ENCODE results near the gene YWHAG.
"Not testable (repeated sequence)": the region's sequence is repeated elsewhere in the genome, so short reads cannot be mapped to it uniquely, and the experiment has no call there.

The YWHAG gene

GRCh38 chr7:76377186-76377918, 18.6 kb upstream of the YWHAG start:
- DNase-seq (ENCODE audit: low read depth) = peak; percentile 44

- DNase-seq (ENCODE audit: low read depth) = no peak
These were observed 16.5 kb upstream of the YWHAG start for GRCh38 chr7:76375251-76375650.

DNA sequence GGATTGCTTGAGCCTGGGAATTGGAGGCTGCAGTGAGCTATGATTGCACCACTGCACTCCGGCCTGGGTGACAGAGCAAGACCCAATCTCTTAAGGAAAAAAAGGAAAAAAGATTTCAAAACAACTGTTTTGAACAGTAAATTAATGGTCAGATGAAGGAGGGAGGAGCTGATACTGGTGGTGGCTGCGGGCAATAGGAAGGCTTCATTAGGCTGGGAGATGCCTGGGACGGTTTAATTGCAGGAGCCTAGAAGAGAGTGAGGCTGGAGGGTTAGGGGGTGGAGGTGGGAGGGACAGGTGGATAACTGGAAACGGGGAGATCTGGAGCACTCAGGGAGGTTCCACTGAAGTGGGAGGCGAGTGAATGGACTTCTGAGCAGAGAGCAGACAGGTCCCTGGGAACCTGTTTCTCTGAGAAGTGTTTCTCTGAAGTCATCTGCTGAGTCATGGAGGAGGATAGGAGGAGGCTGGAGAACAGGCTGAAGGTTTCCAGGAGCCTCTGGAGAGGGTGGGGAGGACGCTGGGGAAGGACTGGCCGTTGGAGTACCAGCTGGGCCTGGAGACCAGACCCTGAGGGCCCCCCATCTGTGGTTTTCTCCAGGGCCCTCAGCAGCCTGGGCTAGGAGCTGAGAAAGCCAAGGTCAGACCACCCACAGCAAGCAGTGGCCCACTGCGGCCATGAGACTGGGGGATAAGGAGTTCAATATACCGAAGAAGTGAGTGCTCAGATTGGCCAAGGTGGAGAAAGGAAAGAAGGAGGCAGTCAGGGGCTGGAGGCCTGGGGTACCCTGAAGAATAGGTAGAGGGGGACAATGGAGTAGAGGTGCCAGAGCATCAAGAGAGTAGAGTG, 14.4 kb upstream of the YWHAG start:
- peak; percentile 41 for DNase-seq (ENCODE audit: low read depth)

DNA sequence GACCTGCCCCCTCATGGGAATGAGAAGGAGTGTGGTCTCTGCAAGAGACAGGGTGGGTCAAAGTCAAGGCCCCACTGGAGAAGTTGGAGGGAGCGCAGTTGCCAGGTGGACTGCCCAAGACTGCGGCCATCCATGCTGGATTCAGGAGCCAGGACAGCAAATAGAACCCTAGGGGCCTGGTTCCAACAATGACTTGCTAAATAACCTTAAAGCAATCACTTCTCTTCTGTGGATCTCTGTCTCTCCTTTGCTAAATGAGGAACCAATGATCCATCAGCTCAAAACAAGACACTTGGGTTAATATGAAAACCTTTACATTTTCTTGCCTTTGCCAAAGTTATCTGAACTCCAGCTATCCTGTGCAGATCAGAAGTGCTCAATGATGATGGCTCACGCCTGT, 12.6 kb upstream of the YWHAG start:
- no peak for DNase-seq (ENCODE audit: low read depth)

DNA sequence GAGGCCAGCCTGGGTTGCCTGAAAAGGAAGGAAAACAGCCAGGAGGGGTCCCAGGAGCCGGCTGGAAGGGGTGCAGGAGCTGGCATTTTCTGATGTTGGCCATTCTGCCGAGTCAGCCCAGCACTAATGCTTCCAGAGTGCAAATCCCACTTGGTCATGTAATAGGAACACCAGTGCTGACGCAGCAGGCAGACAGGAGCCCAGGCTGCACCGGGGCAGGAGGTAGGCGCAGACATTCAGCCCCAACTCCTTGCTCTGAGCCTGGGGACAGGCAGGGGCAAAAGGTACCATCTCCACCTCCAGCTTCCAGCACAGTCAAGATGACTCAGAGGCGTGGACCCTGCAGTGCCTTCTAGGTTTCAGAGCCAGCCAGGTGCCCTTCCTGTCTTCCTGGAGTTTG, 10.2 kb upstream of the YWHAG start:
- no peak for DNase-seq (ENCODE audit: low read depth)

DNA sequence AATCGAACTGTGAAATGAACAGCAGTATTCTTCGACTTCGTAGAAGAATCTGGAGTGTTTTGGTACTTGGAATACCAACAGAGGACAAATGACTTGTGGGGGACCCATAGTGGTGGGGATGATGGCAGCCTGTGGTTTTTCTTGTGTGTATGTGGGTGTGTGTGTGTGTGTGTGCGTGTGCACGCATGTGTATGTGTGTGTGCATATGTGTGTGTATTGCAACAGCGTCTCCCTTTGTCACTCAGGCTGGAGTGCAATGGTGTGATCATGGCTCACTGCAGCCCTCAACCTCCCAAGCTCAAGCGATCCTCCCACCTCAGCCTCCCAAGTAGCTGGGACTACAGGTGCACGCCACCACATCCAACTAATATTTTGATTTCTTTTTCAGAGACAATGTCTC, 9.4 kb upstream of the YWHAG start:
- DNase-seq (ENCODE audit: low read depth) = no peak

DNA sequence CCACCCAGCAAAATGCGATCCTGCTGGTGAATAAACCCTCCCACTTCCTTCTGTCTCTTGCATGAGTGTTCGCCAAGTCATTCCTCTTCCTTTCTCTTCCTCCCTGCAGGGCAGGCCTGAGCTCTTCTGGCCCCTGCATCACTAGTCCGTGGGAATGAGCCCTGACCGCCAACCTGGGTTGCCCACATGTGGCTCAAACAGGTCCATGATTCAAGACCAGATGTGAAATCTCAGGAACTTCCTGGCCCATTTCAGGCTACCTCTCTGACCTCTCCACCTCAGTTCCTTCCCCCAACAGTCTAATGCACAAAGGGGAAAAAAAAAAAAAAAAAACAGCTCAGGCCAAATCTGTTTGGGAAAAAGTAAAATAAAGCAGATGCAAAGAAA, 5.4 kb upstream of the YWHAG start:
- DNase-seq (ENCODE audit: low read depth) = peak; percentile 45

GRCh38 chr7:76363754-76364153, 5.0 kb upstream of the YWHAG start:
- not testable (repeated sequence) for DNase-seq (ENCODE audit: low read depth)

GRCh38 chr7:76359978-76360638, 1.3 kb upstream of the YWHAG start:
- peak; percentile 33 for DNase-seq (ENCODE audit: low read depth)

DNA sequence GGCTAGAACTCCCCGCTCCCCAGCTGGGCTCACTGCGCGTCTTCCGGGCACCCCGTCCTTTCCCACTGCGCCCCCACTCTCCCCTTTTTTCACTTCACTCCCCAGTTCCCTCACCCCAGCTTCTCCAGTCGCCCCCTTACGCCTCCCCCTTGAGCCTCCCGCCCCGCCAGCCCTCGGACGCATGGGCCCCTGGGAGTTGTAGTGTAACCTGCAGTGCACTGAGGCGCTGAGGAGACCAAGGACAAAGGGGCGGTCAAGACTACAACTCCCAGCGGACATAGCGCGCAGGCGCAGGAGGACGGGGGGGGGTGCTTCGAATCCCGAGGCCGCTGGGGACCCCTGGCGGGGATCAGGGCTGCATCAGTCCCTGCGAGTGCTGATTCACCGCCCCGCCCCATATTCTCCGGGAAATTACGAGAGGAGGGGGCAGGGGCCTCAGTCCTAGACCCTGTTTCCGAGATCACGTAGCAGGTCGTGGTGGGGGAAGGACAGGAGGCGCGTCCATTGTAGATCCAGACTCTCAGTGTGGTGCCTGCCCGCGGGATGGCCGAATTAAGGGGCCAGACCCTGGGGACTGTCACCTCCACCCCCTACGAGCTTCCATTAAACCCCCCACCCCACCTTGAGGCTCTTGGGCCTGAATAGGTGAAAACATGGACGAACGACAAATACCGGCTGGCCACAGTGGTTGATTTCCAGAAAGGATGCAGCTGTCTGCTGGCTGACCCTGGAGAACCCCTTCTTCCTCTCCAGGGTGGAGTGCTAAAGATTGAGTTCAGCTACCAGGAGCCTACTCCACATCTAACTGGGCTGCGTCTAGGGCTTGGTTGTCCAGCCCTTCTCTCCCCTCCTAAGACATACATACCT, 553 bp upstream of the YWHAG start:
- DNase-seq (ENCODE audit: low read depth) = peak; percentile 98

DNA sequence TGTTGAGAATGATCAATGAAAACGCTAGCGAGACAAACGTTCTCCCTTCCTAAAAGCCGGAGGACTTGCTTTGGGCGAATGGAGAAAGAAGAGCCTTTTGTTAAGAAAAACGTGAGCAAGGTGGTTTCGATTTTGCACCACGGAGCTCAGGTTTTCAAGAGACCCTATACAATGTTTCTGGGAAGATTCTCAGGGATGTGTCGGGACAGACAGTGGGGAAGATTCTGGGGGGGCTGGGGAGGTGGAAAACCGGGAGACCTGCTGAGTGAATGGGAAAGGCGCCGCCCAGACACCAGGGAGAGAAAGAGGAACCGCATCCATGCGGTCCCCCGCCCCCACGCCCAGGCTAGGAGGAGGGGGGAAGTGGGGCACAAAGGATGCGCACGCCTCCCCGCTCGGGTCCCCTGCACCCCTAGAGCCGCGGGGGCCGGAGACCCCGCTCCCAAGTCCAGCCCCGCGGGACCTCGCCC, 745 bp downstream of the YWHAG start:
- no peak for DNase-seq (ENCODE audit: low read depth)

- no peak for DNase-seq (ENCODE audit: low read depth)
These were observed 1.2 kb downstream of the YWHAG start for GRCh38 chr7:76357475-76358010.

DNA sequence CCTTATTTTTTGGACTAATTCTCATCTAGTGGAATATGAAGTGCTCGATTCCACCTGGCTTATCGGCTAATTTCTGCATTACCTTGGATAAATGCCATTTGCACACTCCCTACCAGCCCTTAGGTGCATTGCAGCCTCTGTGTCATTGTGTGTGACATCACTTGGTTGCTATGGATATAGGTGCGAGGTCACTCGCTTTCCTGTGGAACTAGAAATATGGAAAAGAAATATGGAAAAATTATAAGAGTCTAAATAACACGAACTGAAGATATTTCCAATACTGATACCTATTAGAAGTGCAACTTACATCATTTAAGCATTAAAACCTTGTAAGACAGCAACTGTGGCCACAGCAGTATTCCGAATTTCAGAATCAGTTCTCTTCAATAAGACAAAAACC, 2.0 kb downstream of the YWHAG start:
- DNase-seq (ENCODE audit: low read depth) = no peak

DNA sequence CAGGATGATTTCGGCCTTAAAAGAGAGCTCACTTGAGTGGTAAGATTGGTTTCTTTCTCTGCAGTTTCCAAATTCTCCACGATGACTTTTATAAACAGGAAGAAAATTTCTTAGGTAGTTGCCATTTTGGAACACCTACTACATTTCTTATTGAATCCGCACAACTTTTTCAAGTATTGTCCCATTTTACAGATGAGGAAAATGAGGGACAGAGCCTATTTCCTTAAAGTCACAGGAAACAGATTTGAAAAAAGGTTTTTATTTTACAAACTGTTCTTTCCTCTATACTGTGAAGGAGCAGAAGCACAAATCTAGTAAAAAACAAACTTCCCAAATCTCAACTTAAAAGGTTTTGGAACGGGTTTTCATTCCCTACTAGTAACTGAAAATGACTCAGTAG, 2.7 kb downstream of the YWHAG start:
- DNase-seq (ENCODE audit: low read depth) = no peak

- DNase-seq (ENCODE audit: low read depth) = no peak
These were observed 3.6 kb downstream of the YWHAG start for GRCh38 chr7:76354981-76355730.

GRCh38 chr7:76354516-76354915, 4.3 kb downstream of the YWHAG start:
- DNase-seq (ENCODE audit: low read depth) = no peak

DNA sequence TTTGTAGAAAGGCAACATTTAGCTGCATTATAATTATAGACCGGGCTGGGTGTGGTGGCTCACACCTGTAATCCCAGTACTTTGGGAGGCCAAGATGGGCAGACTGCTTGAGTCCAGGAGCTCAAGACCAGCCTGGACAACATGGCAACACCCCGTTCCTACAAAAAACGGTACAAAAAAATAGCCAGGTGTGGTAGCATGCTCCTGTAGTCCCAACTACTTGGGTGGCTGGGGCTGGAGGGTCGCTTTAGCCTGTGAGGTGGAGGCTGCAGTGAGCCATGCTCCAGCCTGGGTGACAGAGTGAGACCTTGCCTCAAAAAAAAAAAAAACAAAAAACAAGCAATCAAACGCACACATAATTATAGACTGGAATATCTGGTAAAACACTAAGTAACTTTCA, 5.0 kb downstream of the YWHAG start:
- DNase-seq (ENCODE audit: low read depth) = no peak

GRCh38 chr7:76352193-76352592, 6.6 kb downstream of the YWHAG start:
- DNase-seq (ENCODE audit: low read depth) = no peak

- DNase-seq (ENCODE audit: low read depth) = no peak
These were observed 7.4 kb downstream of the YWHAG start for GRCh38 chr7:76351372-76351771.

GRCh38 chr7:76349313-76349885, 9.4 kb downstream of the YWHAG start:
- DNase-seq (ENCODE audit: low read depth) = no peak

Measured in fibroblast of gingiva (primary cell).